B cell (primary cell): ENCODE measurements around the gene CXADR.

ENCODE experiments used
- CTCF ChIP-seq: fragments of 200-600 bp; IDR thresholded peaks from one replicate; pipeline ENCODE4 v1.8.0; 2022; ENCODE audit warnings: antibody characterized with exemption, mild to moderate bottlenecking
- EZH2 ChIP-seq: IDR thresholded peaks from 2 replicates; pipeline ENCODE4 v1.6.1; 2012; ENCODE audit warnings: borderline replicate concordance, low read depth, mild to moderate bottlenecking, moderate library complexity, low read length; ENCODE audit not compliant: insufficient read depth, poor library complexity, severe bottlenecking

GRCh38 chr21:17536381-17536780 lies 23.5 kb downstream of the CXADR start:
- no peak for TF ChIP-seq CTCF
- TF ChIP-seq EZH2, result no peak
